ENCODE data around the gene HBS1L.

DNA sequence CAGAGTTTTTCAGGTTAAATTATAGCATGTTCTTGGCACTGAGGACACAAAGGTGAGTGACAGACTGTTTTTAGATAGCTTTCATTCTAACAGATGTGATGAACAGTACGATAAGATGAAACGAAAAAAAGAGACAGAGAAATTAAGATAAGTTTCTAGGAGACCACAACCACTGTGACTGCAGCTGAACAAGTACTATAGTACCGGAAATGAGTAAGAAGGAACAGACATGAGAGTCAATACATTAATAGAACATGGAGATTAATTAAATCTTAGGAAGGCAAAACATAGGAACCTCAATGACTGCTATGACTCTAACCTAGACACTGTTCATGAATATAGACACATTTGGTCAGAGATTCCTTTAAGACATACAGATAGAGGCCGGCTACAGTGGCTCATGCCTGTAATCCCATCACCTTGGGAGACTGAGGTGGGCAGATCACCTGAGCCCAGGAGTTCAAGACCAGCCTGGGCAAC, 40.2 kb downstream of the HBS1L start:
- TF ChIP-seq, protein P1, sequence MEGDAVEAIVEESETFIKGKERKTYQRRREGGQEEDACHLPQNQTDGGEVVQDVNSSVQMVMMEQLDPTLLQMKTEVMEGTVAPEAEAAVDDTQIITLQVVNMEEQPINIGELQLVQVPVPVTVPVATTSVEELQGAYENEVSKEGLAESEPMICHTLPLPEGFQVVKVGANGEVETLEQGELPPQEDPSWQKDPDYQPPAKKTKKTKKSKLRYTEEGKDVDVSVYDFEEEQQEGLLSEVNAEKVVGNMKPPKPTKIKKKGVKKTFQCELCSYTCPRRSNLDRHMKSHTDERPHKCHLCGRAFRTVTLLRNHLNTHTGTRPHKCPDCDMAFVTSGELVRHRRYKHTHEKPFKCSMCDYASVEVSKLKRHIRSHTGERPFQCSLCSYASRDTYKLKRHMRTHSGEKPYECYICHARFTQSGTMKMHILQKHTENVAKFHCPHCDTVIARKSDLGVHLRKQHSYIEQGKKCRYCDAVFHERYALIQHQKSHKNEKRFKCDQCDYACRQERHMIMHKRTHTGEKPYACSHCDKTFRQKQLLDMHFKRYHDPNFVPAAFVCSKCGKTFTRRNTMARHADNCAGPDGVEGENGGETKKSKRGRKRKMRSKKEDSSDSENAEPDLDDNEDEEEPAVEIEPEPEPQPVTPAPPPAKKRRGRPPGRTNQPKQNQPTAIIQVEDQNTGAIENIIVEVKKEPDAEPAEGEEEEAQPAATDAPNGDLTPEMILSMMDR (IDR thresholded peaks at IDR 0.05; ENCODE audit: poor library complexity, severe bottlenecking), result no peak
- no peak for TF ChIP-seq TAF1 (IDR thresholded peaks at IDR 0.05; ENCODE audit: low read depth)
- TF ChIP-seq EZH2 (IDR thresholded peaks at IDR 0.05; ENCODE audit: borderline replicate concordance, insufficient read depth, low read length, poor library complexity, severe bottlenecking), result no peak
- TF ChIP-seq POLR2AphosphoS5 (IDR thresholded peaks at IDR 0.05), result no peak
- no peak for TF ChIP-seq EP300 (conservative IDR thresholded peaks at IDR 0.05; ENCODE audit: poor library complexity, severe bottlenecking)
